Measurements from ENCODE around the gene LYPD1. TPM values are rescaled to one million over a fixed set of nuclear protein-coding genes. Genes with fewer than 3 reads are reported as not detected.
A peak's percentile ranks its signal among the peaks of the same experiment; 100 is the strongest.

LYPD1 gene
- polyA plus RNA-seq, 6 donors from 2014 or later = not detected

GRCh38 chr2:132638313-132639040, 31.5 kb downstream of the LYPD1 start:
- Mint-ChIP-seq H3K4me3 (no peak overlapping the region), H3K36me3 (no peaks in the 10 kb centered on the region), H3K27ac (peak overlapping the region in 1 of 6 donors; percentile 60), H3K4me1 (no peaks in the 10 kb centered on the region), H3K27me3 (peaks cover 0 to 8% (median 0%) of the 10 kb centered on the region in 3 donors), H3K9me3 (peaks cover 4 to 9% (median 5%) of the 10 kb centered on the region in 7 donors)
- no peak for ATAC-seq (ENCODE audit: low read depth in 2 of 2)
- no peak for DNase-seq

- Mint-ChIP-seq H3K27ac (peak overlapping the region in 1 of 6 donors; percentile 58), H3K27me3 (peaks cover 0 to 8% (median 0%) of the 10 kb centered on the region in 3 donors), H3K4me3 (no peak overlapping the region), H3K36me3 (no peaks in the 10 kb centered on the region), H3K9me3 (peaks cover 4 to 12% (median 6%) of the 10 kb centered on the region in 7 donors), H3K4me1 (no peaks in the 10 kb centered on the region)
- ATAC-seq (ENCODE audit: low read depth in 2 of 2) (no peak), DNase-seq (no peak)
These were observed 33.7 kb downstream of the LYPD1 start for GRCh38 chr2:132636346-132636745.

GRCh38 chr2:132633635-132634034, 36.4 kb downstream of the LYPD1 start:
- Mint-ChIP-seq H3K9me3 (peaks cover 2 to 20% (median 7%) of the 10 kb centered on the region in 7 donors), H3K36me3 (no peaks in the 10 kb centered on the region), H3K27ac (no peak overlapping the region), H3K4me1 (no peaks in the 10 kb centered on the region), H3K4me3 (peak overlapping the region in 1 of 8 donors; percentile 21), H3K27me3 (peaks cover 6 to 13% (median 8%) of the 10 kb centered on the region in 3 donors)
- no peak for ATAC-seq (ENCODE audit: low read depth in 2 of 2)
- DNase-seq = no peak

DNA sequence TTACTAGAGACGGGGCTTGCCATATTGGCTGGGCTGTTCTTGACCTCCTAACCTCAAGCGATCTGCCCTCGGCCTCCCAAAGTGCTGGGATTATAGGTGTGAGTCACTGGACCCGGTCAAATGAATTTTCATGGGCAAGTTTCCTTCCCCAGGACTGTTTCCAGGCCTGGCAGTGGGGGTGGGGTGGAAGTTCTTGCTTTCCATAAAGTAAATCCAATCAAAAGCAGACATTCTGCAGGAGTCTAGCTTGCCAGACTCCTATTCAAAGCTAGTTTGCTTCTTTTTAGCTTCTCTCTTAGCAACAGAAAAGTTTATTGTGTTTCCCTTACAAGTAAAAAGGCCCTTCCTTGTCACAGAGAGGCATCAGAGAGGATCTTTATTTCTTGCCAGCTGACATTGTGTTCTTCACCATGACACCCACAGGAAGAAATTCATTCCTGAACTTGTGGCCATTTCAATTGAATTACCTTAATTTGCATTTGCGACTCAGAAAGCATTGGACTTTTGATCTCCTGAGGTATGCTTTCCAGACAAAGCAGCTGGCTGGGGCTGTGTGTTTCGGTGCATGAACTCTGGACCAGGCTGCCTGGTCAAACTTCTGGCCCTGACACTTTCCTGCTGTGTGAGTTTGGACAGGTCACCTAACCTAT, 37.9 kb downstream of the LYPD1 start:
- Mint-ChIP-seq H3K27ac (no peak overlapping the region), H3K4me3 (no peak overlapping the region), H3K9me3 (peaks cover 2 to 20% (median 6%) of the 10 kb centered on the region in 7 donors), H3K27me3 (peaks cover 6 to 13% (median 8%) of the 10 kb centered on the region in 3 donors), H3K36me3 (no peaks in the 10 kb centered on the region), H3K4me1 (no peaks in the 10 kb centered on the region)
- DNase-seq = no peak
- no peak for ATAC-seq (ENCODE audit: low read depth in 2 of 2)

- Mint-ChIP-seq H3K27me3 (peaks cover 5 to 8% (median 6%) of the 10 kb centered on the region in 3 donors), H3K36me3 (no peaks in the 10 kb centered on the region), H3K9me3 (peaks cover 0 to 8% (median 0%) of the 10 kb centered on the region in 7 donors), H3K4me1 (no peaks in the 10 kb centered on the region), H3K4me3 (no peak overlapping the region), H3K27ac (no peak overlapping the region)
- DNase-seq = no peak
- no peak for ATAC-seq (ENCODE audit: low read depth in 2 of 2)
These were observed 42.5 kb downstream of the LYPD1 start for GRCh38 chr2:132627536-132627935.

- Mint-ChIP-seq H3K9me3 (peaks cover 0 to 5% (median 0%) of the 10 kb centered on the region in 7 donors), H3K36me3 (no peaks in the 10 kb centered on the region), H3K4me3 (no peak overlapping the region), H3K27ac (no peak overlapping the region), H3K4me1 (no peaks in the 10 kb centered on the region), H3K27me3 (no peaks in the 10 kb centered on the region)
- ATAC-seq (ENCODE audit: low read depth in 2 of 2) (no peak), DNase-seq (no peak)
These were observed 46.7 kb downstream of the LYPD1 start for GRCh38 chr2:132623096-132623839.

DNA sequence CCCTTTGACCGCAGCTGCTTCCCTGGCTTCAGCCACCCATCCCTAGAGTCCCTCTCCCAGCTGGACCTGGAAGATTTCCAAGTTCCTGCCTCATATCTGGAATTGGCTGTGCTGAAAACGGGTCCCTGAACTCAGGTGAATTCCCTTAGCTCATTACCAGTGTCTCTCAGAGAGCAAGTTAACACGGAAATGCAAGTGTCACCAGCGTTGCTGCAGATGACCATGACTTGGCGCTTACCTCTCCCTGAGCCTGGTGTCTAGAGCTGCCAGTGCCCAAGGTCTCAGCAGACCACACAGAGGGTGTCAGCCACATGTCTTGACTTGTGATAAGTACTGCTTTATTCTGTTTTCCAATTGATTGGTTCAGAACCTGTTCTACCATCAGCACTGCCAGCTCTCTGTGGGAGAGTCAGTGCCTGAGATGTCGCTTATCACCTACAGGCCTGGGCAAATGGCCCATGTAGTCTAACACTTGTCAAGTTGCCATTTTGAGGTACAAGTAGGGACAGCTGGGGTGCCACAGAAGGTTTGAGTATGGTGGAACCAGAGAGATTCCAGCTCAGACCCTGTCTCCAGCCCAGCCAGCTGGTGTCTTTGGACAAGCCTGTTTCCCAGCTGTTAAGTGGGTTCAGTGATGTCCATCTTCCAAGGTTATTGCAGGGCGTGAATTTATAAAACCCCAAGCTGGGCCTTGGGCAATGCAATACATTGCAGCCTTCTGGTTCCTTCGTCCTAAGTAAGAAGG, 48.7 kb downstream of the LYPD1 start:
- Mint-ChIP-seq H3K36me3 (no peaks in the 10 kb centered on the region), H3K4me1 (no peaks in the 10 kb centered on the region), H3K27ac (no peak overlapping the region), H3K27me3 (no peaks in the 10 kb centered on the region), H3K4me3 (no peak overlapping the region), H3K9me3 (peaks cover 0 to 5% (median 0%) of the 10 kb centered on the region in 7 donors)
- ATAC-seq (ENCODE audit: low read depth in 2 of 2) = no peak
- no peak for DNase-seq

GRCh38 chr2:132620115-132620514, 49.9 kb downstream of the LYPD1 start:
- Mint-ChIP-seq H3K4me1 (no peaks in the 10 kb centered on the region), H3K9me3 (peaks cover 0 to 7% (median 1%) of the 10 kb centered on the region in 7 donors), H3K27me3 (no peaks in the 10 kb centered on the region), H3K36me3 (no peaks in the 10 kb centered on the region), H3K27ac (no peak overlapping the region), H3K4me3 (no peak overlapping the region)
- no peak for ATAC-seq (ENCODE audit: low read depth in 2 of 2)
- no peak for DNase-seq

DNA sequence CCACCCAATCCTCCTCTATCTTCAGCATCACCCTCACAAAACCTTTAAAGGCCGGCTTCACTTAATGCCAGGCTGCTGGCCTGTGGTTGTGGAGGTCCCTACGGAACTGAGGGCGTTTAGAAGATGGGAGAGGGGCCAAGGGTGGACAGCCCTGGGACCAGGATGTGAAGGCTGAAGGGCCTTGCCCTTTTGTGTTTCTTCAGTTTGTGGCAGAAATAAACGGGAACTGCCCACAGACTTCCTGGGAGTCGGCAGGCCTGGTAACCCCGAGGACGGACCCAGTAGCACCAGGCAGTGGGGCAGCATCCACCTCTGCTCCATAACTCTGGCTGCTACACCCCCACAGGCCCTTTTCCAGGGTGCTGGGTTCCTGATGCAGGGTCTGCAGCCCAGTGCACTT, 51.3 kb downstream of the LYPD1 start:
- H3K4me3 Mint-ChIP-seq = peak overlapping the region in 1 of 8 donors; percentile 42
- H3K27ac Mint-ChIP-seq = no peak overlapping the region
- no peaks in the 10 kb centered on the region for H3K36me3 Mint-ChIP-seq
- no peak for ATAC-seq (ENCODE audit: low read depth in 2 of 2)
- DNase-seq = no peak
- H3K4me1 Mint-ChIP-seq = no peaks in the 10 kb centered on the region
- peaks cover 0 to 4% (median 0%) of the 10 kb centered on the region in 7 donors for H3K9me3 Mint-ChIP-seq
- no peaks in the 10 kb centered on the region for H3K27me3 Mint-ChIP-seq

DNA sequence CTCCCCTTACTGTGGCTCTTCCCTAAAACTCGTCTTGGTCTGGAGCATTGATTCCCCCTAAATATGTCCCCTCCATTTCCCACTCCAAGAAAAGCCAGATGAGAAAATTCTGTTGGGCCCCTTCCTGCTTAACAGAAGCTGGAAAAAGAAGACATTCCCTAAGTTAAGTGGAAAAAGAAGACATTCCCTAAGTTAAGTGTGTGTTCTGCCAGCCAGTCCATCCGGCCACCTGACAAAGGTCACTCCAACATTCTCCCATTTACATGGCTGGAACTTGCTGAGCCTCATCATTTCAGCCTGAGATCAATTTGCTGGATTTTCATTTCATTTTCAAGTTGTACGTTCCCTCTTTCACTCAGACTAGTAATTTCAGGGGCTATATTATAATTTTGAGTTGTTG, 52.0 kb downstream of the LYPD1 start:
- Mint-ChIP-seq H3K4me3 (no peak overlapping the region), H3K27ac (no peak overlapping the region), H3K36me3 (no peaks in the 10 kb centered on the region), H3K4me1 (no peaks in the 10 kb centered on the region), H3K27me3 (no peaks in the 10 kb centered on the region), H3K9me3 (peaks cover 0 to 4% (median 0%) of the 10 kb centered on the region in 7 donors)
- ATAC-seq (ENCODE audit: low read depth in 2 of 2) (no peak), DNase-seq (no peak)

- ATAC-seq (ENCODE audit: low read depth in 2 of 2) (no peak), DNase-seq (no peak)
- Mint-ChIP-seq H3K4me1 (no peaks in the 10 kb centered on the region), H3K36me3 (no peaks in the 10 kb centered on the region), H3K4me3 (no peak overlapping the region), H3K9me3 (peaks cover 0 to 6% (median 0%) of the 10 kb centered on the region in 7 donors), H3K27me3 (no peaks in the 10 kb centered on the region), H3K27ac (no peak overlapping the region)
These were observed 54.5 kb downstream of the LYPD1 start for GRCh38 chr2:132615329-132616085.

- Mint-ChIP-seq H3K9me3 (peaks cover 0 to 4% (median 0%) of the 10 kb centered on the region in 7 donors), H3K4me3 (no peak overlapping the region), H3K27me3 (peaks cover 0 to 4% (median 0%) of the 10 kb centered on the region in 3 donors), H3K36me3 (no peaks in the 10 kb centered on the region), H3K4me1 (no peaks in the 10 kb centered on the region), H3K27ac (no peak overlapping the region)
- no peak for ATAC-seq (ENCODE audit: low read depth in 2 of 2)
- no peak for DNase-seq
These were observed 58.3 kb downstream of the LYPD1 start for GRCh38 chr2:132611719-132612118.
